GM18511 (cell line): ENCODE results near the gene SRSF7.
"Not testable (repeated sequence)": the region's sequence is repeated elsewhere in the genome, so short reads cannot be mapped to it uniquely, and the experiment has no call there.

Source experiments
- ATAC-seq: cut with Tn5 transposase; IDR thresholded peaks from one replicate; pipeline ENCODE4 v1.9.1; 2021; ENCODE audit warnings: mild to moderate bottlenecking, moderate library complexity; ENCODE audit not compliant: unreplicated experiment

The SRSF7 gene

DNA sequence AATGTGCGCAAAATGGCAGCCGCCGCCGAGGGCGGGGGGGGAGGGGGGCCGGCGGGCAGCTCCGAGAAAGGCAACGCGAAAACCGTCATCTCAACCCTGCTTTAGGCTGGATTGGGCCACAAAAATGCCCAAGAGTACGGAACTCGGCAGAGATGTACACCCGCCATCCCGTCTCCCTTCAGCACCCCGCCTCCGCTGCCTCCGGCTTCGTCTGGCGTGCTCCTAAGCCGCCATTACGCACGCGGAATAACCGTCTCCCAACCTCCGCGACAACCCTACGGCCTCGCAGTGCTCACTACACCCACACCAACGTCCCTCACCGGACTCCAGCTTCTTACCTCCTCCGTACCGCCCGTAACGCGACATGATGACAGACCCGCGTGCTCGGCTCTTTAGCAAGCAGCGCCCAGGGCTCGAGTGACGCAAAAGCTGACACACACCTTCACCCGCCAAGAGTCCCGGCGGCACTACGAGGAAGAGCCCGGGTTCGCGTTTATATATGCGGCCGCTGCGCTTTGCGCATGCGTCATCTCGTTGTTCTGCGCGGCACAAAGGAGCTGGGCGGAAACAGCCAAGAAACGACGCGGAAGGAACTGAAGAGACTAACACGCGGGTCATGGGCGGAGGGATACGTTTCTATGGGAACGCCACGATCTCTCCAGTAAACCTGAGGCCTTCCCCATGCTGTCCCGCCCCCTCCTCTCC lies at the start of gene SRSF7:
SRSF7 (minus strand) TSS at position 471 of the 705 bp plus-strand sequence; CDS start at position 366, 105 bp downstream.
- ATAC-seq, result peak; percentile 84

DNA sequence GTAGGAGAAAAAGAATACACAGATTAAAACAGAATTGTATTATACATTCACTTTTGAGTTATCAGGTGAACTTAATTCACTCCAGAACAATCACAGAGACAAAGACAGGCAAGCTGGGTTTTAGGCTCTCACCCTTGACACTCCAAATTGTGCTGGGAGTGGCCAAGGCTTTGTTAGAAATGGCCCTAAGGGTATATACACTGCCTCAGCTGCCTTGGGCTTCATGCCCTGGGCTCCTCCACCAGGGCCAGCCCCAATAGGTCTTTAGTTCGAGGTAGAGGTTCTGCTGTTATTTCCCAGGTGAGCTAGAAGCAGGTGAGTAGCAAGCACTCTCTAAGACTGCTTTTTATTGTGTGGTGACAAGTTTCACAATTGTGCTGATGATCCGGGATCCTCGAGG lies 46.8 kb upstream of the SRSF7 start:
- ATAC-seq, result no peak

GRCh38 chr2:38797250-38797676 lies 46.1 kb upstream of the SRSF7 start:
- ATAC-seq, result no peak

GRCh38 chr2:38795016-38795415 lies 43.9 kb upstream of the SRSF7 start:
- ATAC-seq, result not testable (repeated sequence)

DNA sequence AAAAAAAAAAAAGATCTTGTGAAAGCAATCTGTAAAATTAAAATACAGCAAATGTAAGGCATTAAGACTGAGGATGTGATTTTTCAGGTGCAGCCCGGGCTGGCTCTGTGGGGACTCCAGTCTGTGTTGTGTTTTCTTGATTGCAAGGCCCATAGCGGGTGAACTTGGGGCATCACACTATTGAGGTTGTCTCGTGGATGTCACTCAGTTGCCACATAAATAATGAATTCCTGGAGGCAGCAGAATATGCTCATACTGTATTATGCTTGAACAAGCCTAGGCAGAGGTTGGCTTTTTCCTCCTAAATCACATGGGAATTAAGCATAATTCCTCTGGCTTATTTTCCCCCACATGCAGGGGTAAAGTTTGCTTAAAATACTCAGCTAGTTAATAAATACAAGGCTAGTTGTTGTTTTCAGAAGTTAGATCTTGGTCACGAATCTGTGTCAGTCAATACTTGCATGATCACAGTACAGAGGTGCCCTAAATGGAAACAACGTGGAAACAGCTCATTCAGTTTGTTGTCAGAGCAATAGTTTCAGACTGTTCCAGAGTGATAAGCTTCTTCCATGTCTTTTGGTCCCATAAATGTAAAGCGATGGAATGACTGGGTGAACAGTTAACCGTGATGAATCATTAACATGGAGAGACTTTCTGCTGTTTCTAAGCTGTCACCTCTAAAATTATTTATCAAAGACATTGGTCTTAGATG lies 43.2 kb upstream of the SRSF7 start:
- ATAC-seq, result no peak

DNA sequence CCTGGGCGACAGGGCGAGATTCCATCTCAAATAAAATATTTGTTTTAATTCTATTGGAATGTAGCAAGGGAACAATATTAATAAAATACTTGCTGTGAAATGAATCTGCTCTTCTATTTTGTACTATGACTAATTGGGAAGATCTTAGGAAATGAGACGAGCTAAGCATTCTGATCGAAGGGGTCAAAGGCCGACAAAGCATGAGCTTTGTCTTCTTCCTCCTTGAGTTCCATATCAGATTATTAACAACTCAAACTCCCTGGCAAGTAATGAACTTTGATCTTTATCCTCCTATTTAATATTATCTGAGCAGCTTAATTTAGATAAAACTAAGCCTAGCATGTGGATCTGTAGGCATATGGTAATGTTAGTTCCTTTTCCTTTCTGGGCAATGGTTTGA lies 42.4 kb upstream of the SRSF7 start:
- no peak for ATAC-seq

- no peak for ATAC-seq
Measured at GRCh38 chr2:38792751-38793150, 41.6 kb upstream of the SRSF7 start.

DNA sequence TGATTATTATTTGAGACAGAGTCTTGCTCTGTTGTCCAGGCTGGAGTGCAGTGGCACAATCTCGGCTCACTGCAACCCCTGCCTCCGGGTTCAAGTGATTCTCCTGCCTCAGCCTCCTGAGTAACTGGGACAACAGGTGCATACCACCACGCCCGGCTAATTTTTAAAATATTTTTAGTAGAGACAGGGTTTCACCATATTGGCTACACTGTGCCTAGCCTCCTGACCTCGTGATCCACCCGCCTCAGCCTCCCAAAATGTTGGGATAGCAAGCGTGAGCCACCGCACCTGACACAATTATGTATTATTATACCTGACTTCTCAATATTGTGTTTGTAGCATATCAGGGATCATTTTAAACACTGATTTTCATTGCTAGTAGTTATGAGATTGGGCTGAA lies 41.2 kb upstream of the SRSF7 start:
- not testable (repeated sequence) for ATAC-seq

- no peak for ATAC-seq
Measured at GRCh38 chr2:38791744-38792143, 40.6 kb upstream of the SRSF7 start.

DNA sequence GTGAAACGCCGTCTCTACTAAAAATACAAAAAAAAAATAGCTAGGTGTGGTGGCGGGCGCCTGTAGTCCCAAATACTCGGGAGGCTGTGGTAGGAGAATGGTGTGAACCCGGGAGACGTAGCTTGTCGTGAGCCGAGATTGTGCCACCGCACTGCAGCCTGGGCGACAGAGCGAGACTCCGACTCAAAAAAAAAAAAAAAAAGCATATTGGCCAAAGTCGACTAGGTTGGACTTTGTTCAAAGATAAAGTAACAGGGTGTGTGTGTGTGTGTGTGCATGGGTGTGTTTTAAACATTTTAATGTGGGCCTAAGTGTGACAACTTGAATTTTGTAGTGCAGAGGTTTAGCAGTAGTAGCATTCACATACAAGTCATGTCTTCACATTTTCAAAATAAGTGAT lies 38.5 kb upstream of the SRSF7 start:
- no peak for ATAC-seq

GRCh38 chr2:38788306-38788705 lies 37.1 kb upstream of the SRSF7 start:
- ATAC-seq, result no peak

DNA sequence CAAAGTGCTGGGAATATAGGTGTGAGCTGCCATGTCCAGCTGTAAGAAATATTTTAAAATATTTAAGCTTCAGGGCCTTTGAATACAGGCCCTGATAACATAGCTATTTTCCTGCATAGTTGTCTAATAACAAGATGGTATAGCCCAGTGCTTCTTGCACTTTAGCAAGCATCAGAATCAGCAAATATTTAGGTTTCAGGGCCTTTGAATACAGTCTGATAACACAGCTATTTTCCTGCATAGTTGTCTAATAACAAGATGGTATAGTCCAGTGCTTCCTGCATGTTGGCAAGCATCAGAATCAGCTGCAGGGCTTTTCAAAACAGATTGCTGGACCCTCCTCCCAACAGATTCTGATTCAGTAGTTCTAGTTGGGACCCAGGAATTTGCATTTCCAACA lies 32.4 kb upstream of the SRSF7 start:
- ATAC-seq, result no peak

DNA sequence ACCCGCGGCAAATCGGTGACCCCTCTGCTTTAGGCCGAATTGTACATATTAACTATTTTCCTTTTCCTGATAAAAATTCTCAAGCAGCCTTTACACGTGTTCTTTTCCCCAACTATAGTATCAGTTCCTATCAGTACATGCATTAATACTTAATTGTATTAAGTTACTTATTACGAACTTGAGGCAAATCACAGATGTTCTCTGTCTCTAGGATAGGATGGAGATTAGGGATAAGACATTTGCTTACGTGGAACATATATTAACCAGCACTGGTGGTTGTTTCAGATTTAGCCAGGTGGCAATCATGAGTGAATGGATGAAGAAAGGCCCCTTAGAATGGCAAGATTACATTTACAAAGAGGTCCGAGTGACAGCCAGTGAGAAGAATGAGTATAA lies 27.5 kb upstream of the SRSF7 start:
- ATAC-seq, result no peak

DNA sequence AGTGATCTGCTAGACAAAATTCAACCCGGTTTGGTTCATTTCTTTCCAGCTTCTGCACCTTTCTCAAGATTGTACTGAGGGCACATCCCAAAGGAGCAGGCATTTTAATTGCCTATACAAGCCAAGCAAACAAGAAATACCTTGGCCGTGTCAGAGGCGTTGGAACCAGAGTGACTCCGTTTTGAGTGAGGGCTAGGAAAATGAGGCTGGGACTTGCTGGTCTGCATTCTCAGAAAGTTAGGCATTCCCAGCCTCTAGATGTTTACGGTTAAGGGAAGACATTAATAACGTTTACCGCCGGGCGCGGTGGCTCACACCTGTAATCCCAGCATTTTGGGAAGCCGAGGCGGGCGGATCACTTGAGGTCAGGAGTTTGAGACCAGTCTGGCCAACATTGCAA lies 25.4 kb upstream of the SRSF7 start:
- ATAC-seq, result no peak

GRCh38 chr2:38775921-38776225 lies 24.7 kb upstream of the SRSF7 start:
- no peak for ATAC-seq

- no peak for ATAC-seq
Measured at GRCh38 chr2:38775097-38775920, 24.1 kb upstream of the SRSF7 start.

GRCh38 chr2:38771632-38772031 lies 20.5 kb upstream of the SRSF7 start:
- no peak for ATAC-seq

DNA sequence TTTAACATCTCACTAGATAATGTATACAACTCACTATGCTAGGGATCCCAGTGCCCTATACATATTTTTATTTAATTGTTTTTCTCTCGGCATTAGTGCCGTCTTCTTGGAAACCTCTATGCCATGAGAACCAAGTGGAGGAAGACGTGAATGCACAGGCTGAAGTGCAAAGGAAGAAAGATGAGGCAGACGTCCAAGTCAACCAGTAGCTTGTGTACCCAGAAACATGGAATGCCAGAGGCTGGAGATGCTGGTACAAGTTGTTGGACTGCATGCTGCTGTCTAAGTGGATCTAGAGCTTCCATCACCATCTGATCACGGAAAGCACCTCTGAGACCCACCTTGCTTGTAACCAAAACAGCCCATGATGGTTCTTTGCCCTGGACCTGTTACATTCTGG lies 14.4 kb upstream of the SRSF7 start:
- no peak for ATAC-seq

- ATAC-seq, result no peak
Measured at GRCh38 chr2:38765149-38765548, 14.0 kb upstream of the SRSF7 start.

DNA sequence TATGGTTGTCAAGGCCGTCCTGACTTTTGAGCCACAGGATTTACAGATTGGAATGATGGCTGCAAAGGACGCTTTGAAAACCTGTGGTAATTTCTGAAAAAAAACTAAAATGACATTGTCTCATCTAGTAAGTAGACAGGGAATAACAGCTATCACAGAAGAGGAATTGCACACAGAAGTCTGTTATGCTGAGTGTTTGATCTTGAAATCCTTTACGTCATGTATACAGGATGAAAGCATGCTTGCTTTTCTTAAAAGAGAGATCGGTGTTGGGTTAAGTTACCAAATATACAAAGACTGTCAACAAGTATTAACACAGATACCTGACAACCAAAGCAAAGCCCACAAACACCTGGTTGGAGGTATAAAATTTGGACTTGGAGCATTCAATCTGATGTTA lies 12.6 kb upstream of the SRSF7 start:
- no peak for ATAC-seq

DNA sequence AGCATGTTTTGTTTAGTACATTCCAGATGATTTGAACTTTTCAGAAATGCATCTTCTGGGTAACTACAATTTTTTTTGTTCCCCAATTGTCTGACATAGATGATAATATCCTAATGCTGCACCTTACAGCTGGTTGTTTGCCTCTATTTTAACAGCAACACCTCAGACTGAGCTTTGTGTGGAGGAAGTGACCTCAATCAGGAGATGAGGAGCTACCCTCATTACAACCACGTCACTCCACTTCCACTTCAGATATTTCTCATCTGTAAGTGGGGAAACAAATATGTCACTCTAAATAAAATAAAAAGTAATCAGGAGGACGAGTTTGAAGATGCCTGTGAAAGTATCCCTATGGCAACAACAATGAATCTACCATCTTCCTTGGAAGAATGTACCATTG lies 12.1 kb upstream of the SRSF7 start:
- no peak for ATAC-seq

GRCh38 chr2:38755891-38756290 lies 4.7 kb upstream of the SRSF7 start:
- not testable (repeated sequence) for ATAC-seq
